Stimulated activated effector memory CD8-positive, alpha-beta T cell treated with anti-CD3 and anti-CD28 coated beads, Interleukin-12 subunit alpha, Interleukin-12 subunit beta, amount 100 ng/mL, for 72 hours (primary cell): ENCODE results near the gene OR1M1.

Source experiments
- ATAC-seq: fragments of 150-1000 bp; cut with Tn5 transposase; 2 replicates; pipeline ENCODE4 v1.10.0; 2021
- DNase-seq, 2 donors: peaks; one replicate each; pipeline ENCODE4 v3.0.0; 2021 to 2022; ENCODE audit warnings: low spot score in 2 of 2
- H3K27ac Mint-ChIP-seq: one replicate; pipeline ENCODE4 v1.8.0; 2022; ENCODE audit warnings: mild to moderate bottlenecking, mixed read lengths
- H3K36me3 Mint-ChIP-seq: one replicate; pipeline ENCODE4 v1.8.0; 2022; ENCODE audit warnings: mild to moderate bottlenecking, mixed read lengths
- H3K4me1 Mint-ChIP-seq: one replicate; pipeline ENCODE4 v1.8.0; 2022; ENCODE audit warnings: mixed read lengths
- H3K4me3 Mint-ChIP-seq: one replicate; pipeline ENCODE4 v1.8.0; 2022; ENCODE audit warnings: mild to moderate bottlenecking, mixed read lengths
- H3K9me3 Mint-ChIP-seq: one replicate; pipeline ENCODE4 v1.8.0; 2022; ENCODE audit warnings: mixed read lengths

Gene OR1M1

GRCh38 chr19:9130965-9131364 lies 44.1 kb downstream of the OR1M1 start:
- H3K36me3 Mint-ChIP-seq = no peaks in the 10 kb centered on the region
- H3K9me3 Mint-ChIP-seq = no peaks in the 10 kb centered on the region
- H3K27ac Mint-ChIP-seq = no peak overlapping the region
- no peak overlapping the region for H3K4me3 Mint-ChIP-seq
- ATAC-seq = no peak
- DNase-seq = no peak
- no peaks in the 10 kb centered on the region for H3K4me1 Mint-ChIP-seq

GRCh38 chr19:9132422-9132821 lies 45.6 kb downstream of the OR1M1 start:
- no peak for DNase-seq
- no peak for ATAC-seq
- Mint-ChIP-seq H3K27ac (no peak overlapping the region), H3K4me3 (no peak overlapping the region), H3K36me3 (no peaks in the 10 kb centered on the region), H3K9me3 (no peaks in the 10 kb centered on the region), H3K4me1 (no peaks in the 10 kb centered on the region)

DNA sequence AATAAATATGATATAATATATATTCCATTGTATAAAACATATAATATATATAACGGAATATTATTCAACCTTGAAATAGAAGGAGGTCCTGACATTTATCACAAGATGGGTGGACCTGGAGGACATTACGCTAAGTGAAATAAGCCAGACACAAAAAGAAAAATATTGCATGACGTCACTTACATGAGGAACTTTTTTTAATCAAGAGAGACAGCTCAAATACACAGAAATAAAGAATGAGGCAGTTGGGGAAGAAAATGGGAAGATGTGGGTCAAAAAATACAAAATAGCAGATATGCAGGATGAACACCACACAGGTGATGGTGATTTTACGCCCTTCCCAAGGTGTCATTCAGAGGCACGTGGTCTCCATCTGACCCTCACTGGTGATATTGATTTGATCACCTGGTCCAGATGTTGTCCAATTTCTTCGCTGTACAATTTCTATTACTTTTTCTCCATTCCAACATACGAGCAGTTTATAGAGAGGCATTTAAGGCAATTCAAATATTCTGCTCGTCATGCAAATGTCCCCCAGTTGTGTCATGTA lies 52.8 kb downstream of the OR1M1 start:
- Mint-ChIP-seq H3K9me3 (peaks cover 5% of the 10 kb centered on the region), H3K27ac (peak overlapping the region; percentile 99), H3K36me3 (peaks cover 29% of the 10 kb centered on the region), H3K4me3 (peak overlapping the region; percentile 96), H3K4me1 (peaks cover 33% of the 10 kb centered on the region)
- ATAC-seq = no peak
- DNase-seq = no peak

- Mint-ChIP-seq H3K4me3 (peak within 1 kb of the TSS; percentile 96), H3K4me1 (peaks cover 33% of the 10 kb centered on the region), H3K9me3 (peaks cover 7% of the 10 kb centered on the region), H3K36me3 (peaks cover 35% of the 10 kb centered on the region), H3K27ac (peak within 1 kb of the TSS; percentile 99)
- ATAC-seq (peak; percentile 97), DNase-seq (peak; percentile 67 to 90)
These were observed 53.5 kb downstream of the OR1M1 start, which contains the start of gene ZNF317 for GRCh38 chr19:9140159-9140874. Gene ZNF317, plus strand, starts transcription at chr19:9140397. Its CDS starts 15,620 bp downstream, at chr19:9156017.

DNA sequence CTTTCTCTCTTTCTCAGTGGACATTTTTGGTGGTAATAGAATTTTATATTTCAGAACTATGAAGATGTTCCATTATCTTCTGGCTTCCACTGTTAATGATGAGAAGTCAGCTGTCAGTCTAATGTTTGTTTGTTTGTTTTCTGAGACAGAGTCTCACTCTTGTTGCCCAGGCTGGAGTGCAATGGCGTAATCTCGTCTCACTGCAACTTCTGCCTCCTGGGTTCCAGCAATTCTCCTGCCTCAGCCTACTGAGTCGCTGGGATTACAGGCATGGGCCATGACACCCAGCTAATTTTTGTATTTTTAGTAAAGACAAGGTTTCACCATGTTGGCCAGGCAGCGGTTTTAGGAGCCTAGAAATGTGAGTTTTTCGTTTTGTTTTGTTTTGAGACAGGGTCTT lies 58.1 kb downstream of the OR1M1 start:
- DNase-seq = no peak
- H3K27ac Mint-ChIP-seq = no peak overlapping the region
- peaks cover 53% of the 10 kb centered on the region for H3K4me1 Mint-ChIP-seq
- H3K9me3 Mint-ChIP-seq = peaks cover 10% of the 10 kb centered on the region
- H3K36me3 Mint-ChIP-seq = peaks cover 71% of the 10 kb centered on the region
- ATAC-seq = no peak
- H3K4me3 Mint-ChIP-seq = no peak overlapping the region
